SU-DHL-6 (cell line): ENCODE data around the gene TRIOBP.

ENCODE experiments used
- CTCF ChIP-seq: fragments of 200-600 bp; sonication (generic); IDR thresholded peaks from one replicate; pipeline ENCODE4 v1.5.1; 2017; ENCODE audit warnings: antibody characterized with exemption, mild to moderate bottlenecking, low read length, moderate library complexity; ENCODE audit not compliant: insufficient read depth, poor library complexity, severe bottlenecking
- EZH2phosphoT487 ChIP-seq: fragments of 200-600 bp; sonication (generic), shearing (Covaris generic); conservative IDR thresholded peaks from 2 replicates; pipeline ENCODE4 v1.6.1; 2018; ENCODE audit warnings: mild to moderate bottlenecking, antibody characterized with exemption, low read length, moderate library complexity, mixed read lengths

GRCh38 chr22:37775785-37776638 lies 79.2 kb downstream of the TRIOBP start:
- TF ChIP-seq CTCF (no peak), EZH2phosphoT487 (no peak)
